ENCODE measurements around the gene GPHN. TPM values are rescaled to one million over a fixed set of nuclear protein-coding genes. Genes with fewer than 3 reads are reported as not detected.

GPHN gene
- total and polyA plus RNA-seq, 10 of the 15 experiments (the other 5 are each of a cell fraction or from before 2014, with no cell fraction given) = 22.3 to 48.8 (median 33.1) TPM

- CTCF ChIA-PET = interaction anchor here (1.0 kb wide), 1 partner anchor 12 kb away, joined by 3 read pairs; no protein-coding TSS in a partner anchor
- no TSS peak for BruUV-seq (replicated peaks)
- no peaks in the 10 kb centered on the region for H3K9me3 ChIP-seq (replicated peaks; ENCODE audit: control insufficient read depth, insufficient read depth, low read length)
- POLR2A ChIA-PET = no interaction called here
- no peaks in the 10 kb centered on the region for H3K79me2 ChIP-seq (ENCODE audit: control insufficient read depth, insufficient read depth, low read length)
- ATAC-seq = no peak
- no peaks in the 10 kb centered on the region for H3K36me3 ChIP-seq (ENCODE audit: control insufficient read depth in 2 of 2, insufficient read depth in 2 of 2, low read length in 1 of 2)
- H3K27me3 ChIP-seq (replicated peaks in 1 of 2; ENCODE audit: control insufficient read depth in 2 of 2, insufficient read depth in 2 of 2, low read length in 1 of 2) = no peaks in the 10 kb centered on the region
- no peak overlapping the region for H3K4me2 ChIP-seq (ENCODE audit: control insufficient read depth, insufficient read depth)
- H4K20me1 ChIP-seq (ENCODE audit: control insufficient read depth, insufficient read depth) = no peaks in the 10 kb centered on the region
- TF ChIP-seq GABPA (IDR thresholded peaks at IDR 0.05; ENCODE audit: low read depth) (no peak), FOXM1 (IDR thresholded peaks at IDR 0.05; ENCODE audit: low read depth, low read length) (no peak), RBBP5 (conservative IDR thresholded peaks at IDR 0.05) (no peak), CHD4 (IDR thresholded peaks at IDR 0.05) (no peak), CEBPB (IDR thresholded peaks at IDR 0.05; ENCODE audit: borderline replicate concordance in 1 of 2, low read depth in 2 of 2, low read length in 2 of 2) (no peak), ATF2 (IDR thresholded peaks at IDR 0.05; ENCODE audit: low read length) (no peak)
- no peak overlapping the region for H3K4me3 ChIP-seq
- no peak overlapping the region for H2AFZ ChIP-seq (ENCODE audit: control insufficient read depth, low read depth, low read length)
- H3K9ac ChIP-seq (ENCODE audit: control insufficient read depth, insufficient read depth, low read length) = no peak overlapping the region
- intact Hi-C loops (cut with micrococcal nuclease; ENCODE audit: unreplicated experiment) = no loop called here
- no peak overlapping the region for H3K27ac ChIP-seq (ENCODE audit: control insufficient read depth, insufficient read depth)
- SMC1A ChIA-PET (ENCODE audit: uncharacterized antibody, unreplicated experiment) = interaction anchor here (1.1 to 1.3 kb wide), 3 partner anchors 14 to 28 kb away, joined by 3 to 5 read pairs (median 3); no protein-coding TSS in a partner anchor
- in situ Hi-C loops (cut with MboI) = no loop called here
- RAD21 ChIA-PET (ENCODE audit: unreplicated experiment) = no interaction called here
- DNase-seq (ENCODE audit: low read depth, low spot score) = no peak
- FAIRE-seq = no peak
- 55% methylated on average over 1 of the region's 1 CpG for WGBS (ENCODE audit: insufficient coverage, insufficient replicate concordance, low lambda C conversion rate, missing lambda C conversion rate)
- H3K4me1 ChIP-seq (ENCODE audit: control insufficient read depth, insufficient read depth, low read length) = no peaks in the 10 kb centered on the region
Measured at GRCh38 chr14:66483322-66483721, 24.6 kb upstream of the GPHN start.

- no peaks in the 10 kb centered on the region for H3K27me3 ChIP-seq (replicated peaks in 1 of 2; ENCODE audit: control insufficient read depth in 2 of 2, insufficient read depth in 2 of 2, low read length in 1 of 2)
- CTCF ChIA-PET = interaction anchor here (0.7 kb wide), 1 partner anchor 126 kb away, joined by 3 read pairs; no protein-coding TSS in a partner anchor
- FAIRE-seq (no peak), DNase-seq (ENCODE audit: low read depth, low spot score) (no peak), ATAC-seq (no peak)
- no peaks in the 10 kb centered on the region for H3K9me3 ChIP-seq (replicated peaks; ENCODE audit: control insufficient read depth, insufficient read depth, low read length)
- TF ChIP-seq MAX (IDR thresholded peaks at IDR 0.05; ENCODE audit: low read depth, low read length) (no peak), POLR2A (IDR thresholded peaks at IDR 0.05; ENCODE audit: low read depth, low read length) (no peak)
- no peaks in the 10 kb centered on the region for H3K4me1 ChIP-seq (ENCODE audit: control insufficient read depth, insufficient read depth, low read length)
- SMC1A ChIA-PET (ENCODE audit: uncharacterized antibody, unreplicated experiment) = interaction anchor here (1.0 kb wide), 1 partner anchor 10 kb away, joined by 4 read pairs; no protein-coding TSS in a partner anchor
- RAD21 ChIA-PET (ENCODE audit: unreplicated experiment) = no interaction called here
- H3K4me3 ChIP-seq = no peak overlapping the region
- no peak overlapping the region for H3K4me2 ChIP-seq (ENCODE audit: control insufficient read depth, insufficient read depth)
- no peaks in the 10 kb centered on the region for H3K36me3 ChIP-seq (ENCODE audit: control insufficient read depth in 2 of 2, insufficient read depth in 2 of 2, low read length in 1 of 2)
- no peaks in the 10 kb centered on the region for H4K20me1 ChIP-seq (ENCODE audit: control insufficient read depth, insufficient read depth)
- WGBS (ENCODE audit: insufficient coverage, insufficient replicate concordance, low lambda C conversion rate, missing lambda C conversion rate) = 71% methylated on average over 3 of the region's 3 CpGs
- intact Hi-C loops (cut with micrococcal nuclease; ENCODE audit: unreplicated experiment) (no loop called here), in situ Hi-C loops (cut with MboI) (no loop called here)
- POLR2A ChIA-PET = interaction anchor here (0.6 kb wide), 1 partner anchor 900 kb away, joined by 5 read pairs; no protein-coding TSS in a partner anchor
- H3K27ac ChIP-seq (ENCODE audit: control insufficient read depth, insufficient read depth) = no peak overlapping the region
- no TSS peak for BruUV-seq (replicated peaks)
- H3K9ac ChIP-seq (ENCODE audit: control insufficient read depth, insufficient read depth, low read length) = no peak overlapping the region
- no peak overlapping the region for H2AFZ ChIP-seq (ENCODE audit: control insufficient read depth, low read depth, low read length)
- no peaks in the 10 kb centered on the region for H3K79me2 ChIP-seq (ENCODE audit: control insufficient read depth, insufficient read depth, low read length)
Measured at GRCh38 chr14:66485029-66485428, 22.9 kb upstream of the GPHN start.
